SJSA1 (cell line): ENCODE measurements around the gene RNU6-9. TPM values are rescaled to one million over a fixed set of nuclear protein-coding genes. Genes with fewer than 3 reads are reported as not detected.
"Not testable (repeated sequence)": the region's sequence is repeated elsewhere in the genome, so short reads cannot be mapped to it uniquely, and the experiment has no call there.

Experiments used
- DNase-seq, 2 experiments: peaks; one replicate each; pipeline ENCODE4 v3.0.0-alpha.2; 2015 to 2020; ENCODE audit warnings: low spot score in 2 of 2, low read depth in 1 of 2
- H3K27ac ChIP-seq: fragments of 250-450 bp; sonication (Bioruptor Pico); 2 replicates; pipeline ENCODE4 v1.5.1; 2020; ENCODE audit warnings: mild to moderate bottlenecking, moderate library complexity
- H3K27me3 ChIP-seq: fragments of 250-450 bp; sonication (Bioruptor Pico); replicated peaks from 2 replicates; pipeline ENCODE4 v1.5.1; 2020; ENCODE audit warnings: mild to moderate bottlenecking, moderate library complexity
- H3K36me3 ChIP-seq: fragments of 250-450 bp; sonication (Bioruptor Pico); 2 replicates; pipeline ENCODE4 v1.5.1; 2020; ENCODE audit warnings: mild to moderate bottlenecking
- H3K4me1 ChIP-seq: fragments of 250-450 bp; sonication (Bioruptor Pico); replicated peaks from 2 replicates; pipeline ENCODE4 v1.6.1; 2021; ENCODE audit warnings: mild to moderate bottlenecking
- H3K4me3 ChIP-seq: fragments of 250-450 bp; sonication (Bioruptor Pico); 2 replicates; pipeline ENCODE4 v1.5.1; 2020; ENCODE audit warnings: mild to moderate bottlenecking
- H3K9me3 ChIP-seq: fragments of 250-450 bp; sonication (Bioruptor Pico); replicated peaks from 2 replicates; pipeline ENCODE4 v1.5.1; 2020; ENCODE audit warnings: mild to moderate bottlenecking
- total RNA-seq: library from RNA; depleted of rRNA; stranded (reverse); fragments of >200 nt; shearing (Covaris generic); gene quantifications from 2 replicates; pipeline ENCODE4 v1.2.3, GENCODE V29; 2014

RNU6-9 gene
- total RNA-seq, 1 experiment from 2014 or later: not detected

GRCh38 chr19:868458-869244 lies 24.6 kb upstream of the RNU6-9 start:
- Histone ChIP-seq H3K27ac (peak overlapping the region; percentile 81), H3K27me3 (no peaks in the 10 kb centered on the region), H3K4me1 (peaks cover 31% of the 10 kb centered on the region), H3K4me3 (no peak overlapping the region), H3K9me3 (no peaks in the 10 kb centered on the region), H3K36me3 (peaks cover 41% of the 10 kb centered on the region)
- DNase-seq: no peak

- peak; percentile 97 to 98 for DNase-seq
- Histone ChIP-seq H3K4me3 (no peak overlapping the region), H3K27me3 (no peaks in the 10 kb centered on the region), H3K36me3 (peaks cover 45% of the 10 kb centered on the region), H3K4me1 (peaks cover 25% of the 10 kb centered on the region), H3K9me3 (no peaks in the 10 kb centered on the region), H3K27ac (peak overlapping the region; percentile 81)
Observed at GRCh38 chr19:869245-870177, 23.8 kb upstream of the RNU6-9 start.

GRCh38 chr19:870314-870713 lies 23.0 kb upstream of the RNU6-9 start:
- Histone ChIP-seq H3K36me3 (peaks cover 52% of the 10 kb centered on the region), H3K9me3 (no peaks in the 10 kb centered on the region), H3K4me3 (no peak overlapping the region), H3K27ac (peak overlapping the region; percentile 73), H3K4me1 (peaks cover 25% of the 10 kb centered on the region), H3K27me3 (no peaks in the 10 kb centered on the region)
- no peak for DNase-seq

GRCh38 chr19:870963-871401 lies 22.3 kb upstream of the RNU6-9 start:
- Histone ChIP-seq H3K4me3 (no peak overlapping the region), H3K27me3 (no peaks in the 10 kb centered on the region), H3K9me3 (no peaks in the 10 kb centered on the region), H3K4me1 (peaks cover 25% of the 10 kb centered on the region), H3K27ac (no peak overlapping the region), H3K36me3 (peaks cover 58% of the 10 kb centered on the region)
- DNase-seq: no peak

- H3K4me1 ChIP-seq: peaks cover 25% of the 10 kb centered on the region
- H3K4me3 ChIP-seq: no peak overlapping the region
- DNase-seq: no peak
- no peaks in the 10 kb centered on the region for H3K9me3 ChIP-seq
- no peak overlapping the region for H3K27ac ChIP-seq
- no peaks in the 10 kb centered on the region for H3K27me3 ChIP-seq
- H3K36me3 ChIP-seq: peaks cover 65% of the 10 kb centered on the region
Observed at GRCh38 chr19:871446-872265, 21.6 kb upstream of the RNU6-9 start.

- no peaks in the 10 kb centered on the region for H3K9me3 ChIP-seq
- peaks cover 69% of the 10 kb centered on the region for H3K36me3 ChIP-seq
- no peak overlapping the region for H3K4me3 ChIP-seq
- no peak for DNase-seq
- no peak overlapping the region for H3K27ac ChIP-seq
- H3K4me1 ChIP-seq: peaks cover 25% of the 10 kb centered on the region
- no peaks in the 10 kb centered on the region for H3K27me3 ChIP-seq
Observed at GRCh38 chr19:872266-872951, 20.9 kb upstream of the RNU6-9 start.

- peaks cover 25% of the 10 kb centered on the region for H3K4me1 ChIP-seq
- H3K9me3 ChIP-seq: no peaks in the 10 kb centered on the region
- no peaks in the 10 kb centered on the region for H3K27me3 ChIP-seq
- H3K27ac ChIP-seq: no peak overlapping the region
- H3K4me3 ChIP-seq: no peak overlapping the region
- H3K36me3 ChIP-seq: peaks cover 62% of the 10 kb centered on the region
- no peak for DNase-seq
Observed at GRCh38 chr19:873084-873483, 20.2 kb upstream of the RNU6-9 start.

GRCh38 chr19:873561-874041 lies 19.7 kb upstream of the RNU6-9 start:
- Histone ChIP-seq H3K27me3 (no peaks in the 10 kb centered on the region), H3K27ac (no peak overlapping the region), H3K4me3 (no peak overlapping the region), H3K4me1 (peaks cover 24% of the 10 kb centered on the region), H3K36me3 (peaks cover 57% of the 10 kb centered on the region), H3K9me3 (no peaks in the 10 kb centered on the region)
- no peak for DNase-seq

- H3K27ac ChIP-seq: no peak overlapping the region
- H3K9me3 ChIP-seq: no peaks in the 10 kb centered on the region
- no peak for DNase-seq
- H3K4me3 ChIP-seq: no peak overlapping the region
- H3K27me3 ChIP-seq: no peaks in the 10 kb centered on the region
- H3K36me3 ChIP-seq: peaks cover 48% of the 10 kb centered on the region
- peaks cover 8% of the 10 kb centered on the region for H3K4me1 ChIP-seq
Observed at GRCh38 chr19:875265-875879, 17.9 kb upstream of the RNU6-9 start.

GRCh38 chr19:876089-876488 lies 17.2 kb upstream of the RNU6-9 start:
- Histone ChIP-seq H3K4me3 (no peak overlapping the region), H3K27ac (no peak overlapping the region), H3K4me1 (peaks cover 3% of the 10 kb centered on the region), H3K36me3 (peaks cover 50% of the 10 kb centered on the region), H3K27me3 (no peaks in the 10 kb centered on the region), H3K9me3 (no peaks in the 10 kb centered on the region)
- DNase-seq: no peak

- Histone ChIP-seq H3K36me3 (peaks cover 54% of the 10 kb centered on the region), H3K27me3 (no peaks in the 10 kb centered on the region), H3K9me3 (no peaks in the 10 kb centered on the region), H3K27ac (no peak overlapping the region), H3K4me1 (no peaks in the 10 kb centered on the region), H3K4me3 (no peak overlapping the region)
- DNase-seq: no peak
Observed at GRCh38 chr19:876780-877314, 16.4 kb upstream of the RNU6-9 start.

- not testable (repeated sequence) for H3K27me3 ChIP-seq, H3K9me3 ChIP-seq, DNase-seq, H3K27ac ChIP-seq, H3K4me1 ChIP-seq, H3K4me3 ChIP-seq
- H3K36me3 ChIP-seq: peaks cover 61% of the 10 kb centered on the region
Observed at GRCh38 chr19:877992-878660, 15.2 kb upstream of the RNU6-9 start.
